Stomach (tissue), 9 donors: Measurements from ENCODE around the gene PHKB. TPM values are rescaled to one million over a fixed set of nuclear protein-coding genes. Genes with fewer than 3 reads are reported as not detected.

Experiments
- DNase-seq, 2 donors: peaks; one replicate each; pipeline versions ENCODE4 v3.0.0 to v3.0.0-alpha.2; 2013 to 2019
- H3K27ac ChIP-seq, 5 donors: fragments of 200-600 bp in 4 of 5; sonication (generic) in 4 of 5; one replicate each; pipeline ENCODE4 v1.5.1; 2013 to 2019; ENCODE audit warnings: mild to moderate bottlenecking in 1 of 5, moderate library complexity in 1 of 5
- H3K27me3 ChIP-seq, 3 donors: fragments of 200-600 bp; sonication (generic); one replicate each; pipeline ENCODE4 v1.5.1; 2017 to 2019; ENCODE audit warnings: mixed run types in 1 of 3
- H3K36me3 ChIP-seq, 4 donors: fragments of 200-600 bp; sonication (generic); 1 replicate in 3 of 4; 2 replicates in 1 of 4; pipeline ENCODE4 v1.5.1; 2016 to 2019
- H3K4me1 ChIP-seq, 4 donors: fragments of 200-600 bp; sonication (generic); one replicate each; pipeline ENCODE4 v1.5.1; 2016 to 2019
- H3K4me3 ChIP-seq, 4 donors: fragments of 200-600 bp; sonication (generic) in 3 of 4; one replicate each; pipeline ENCODE4 v1.5.1; 2016 to 2019; ENCODE audit warnings: mild to moderate bottlenecking in 1 of 4
- H3K9me3 ChIP-seq, 4 donors: fragments of 200-600 bp; sonication (generic); one replicate each; pipeline ENCODE4 v1.5.1; 2016 to 2019
- CTCF ChIP-seq, 7 experiments: fragments of 450-650 bp in 4 of 7; fragments of 200-600 bp in 3 of 7; sonication (generic) in 3 of 7; IDR thresholded peaks; one replicate each; pipeline ENCODE4 v1.5.1; 2016 to 2019; ENCODE audit warnings: antibody characterized with exemption in 7 of 7, control low read depth in 2 of 7, mild to moderate bottlenecking in 1 of 7
- EP300 ChIP-seq: sonication (generic); formaldehyde crosslinking; IDR thresholded peaks from one replicate; pipeline ENCODE4 v1.6.1; 2017; ENCODE audit warnings: antibody characterized with exemption
- POLR2A ChIP-seq, 4 donors: fragments of 450-650 bp; IDR thresholded peaks; one replicate each; pipeline ENCODE4 v1.6.1; 2016; ENCODE audit warnings: antibody characterized with exemption in 4 of 4, control low read depth in 2 of 4, mild to moderate bottlenecking in 1 of 4, moderate library complexity in 1 of 4
- POLR2AphosphoS5 ChIP-seq, 3 donors: sonication (generic); formaldehyde crosslinking; IDR thresholded peaks; one replicate each; pipeline ENCODE4 v1.6.1; 2016; ENCODE audit warnings: antibody characterized with exemption in 3 of 3
- WGBS, 5 donors: extraction: QIAGEN DNeasy Blood & Tissue Kit in 3 of 5; methylation state at CpG; one replicate each; pipeline versions ENCODE4 v1.1.5 to v1.1.7; 2013 to 2018; 5-methylcytosine and 5-hydroxymethylcytosine counted together
- intact Hi-C: fragments of 100-400 bp; cut with DNase I; formaldehyde crosslinking; loops from one replicate; pipeline ENCODE4 v1.15.1; 2023; ENCODE audit warnings: low total_unique reads
- polyA plus RNA-seq, 3 donors: library from polyadenylated mRNA; stranded (reverse); fragments of 200-250 nt; gene quantifications; one replicate each; pipeline ENCODE4 v1.2.3, GENCODE V29; 2013
- total RNA-seq, 5 donors: library from RNA; depleted of rRNA; stranded (reverse); fragments of >200 nt; gene quantifications; one replicate each; pipeline versions ENCODE4 v1.1.0 to v1.2.3, GENCODE V29; 2014 to 2016
- donor health status: healthy with polysubstance abuse.
- donor health status: Bipolar disorder and iron deficiency.
- donor health status: healthy.

Gene PHKB
- total and polyA plus RNA-seq, 8 donors: 17.5 to 163 (median 51.6) TPM

DNA sequence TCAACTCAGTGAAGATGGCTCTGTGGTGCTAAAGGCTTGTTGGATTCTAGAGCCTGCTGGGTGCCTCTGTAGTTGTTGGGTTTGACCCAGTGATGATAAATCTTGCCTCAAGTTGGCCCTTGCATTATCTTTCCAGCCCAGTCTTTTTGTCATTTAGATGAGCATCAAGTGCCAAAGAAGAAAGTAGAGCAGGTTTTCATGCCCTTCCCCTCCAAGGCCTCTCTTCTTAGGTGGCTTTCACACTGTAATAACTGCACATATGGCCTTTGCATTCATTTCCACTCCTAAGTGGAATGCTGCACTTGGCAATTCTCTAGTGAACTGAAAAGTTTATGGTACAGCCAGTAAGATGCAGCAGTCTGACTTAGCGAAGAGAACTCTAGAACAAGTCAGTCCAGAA lies 165.1 kb downstream of the PHKB start:
- WGBS, 5 donors: 94 to 100% (median 100%) methylated on average over 1 of the region's 1 CpG
- Histone ChIP-seq H3K9me3 (peaks cover 0 to 4% (median 0%) of the 10 kb centered on the region in 4 donors), H3K4me3 (no peak overlapping the region), H3K4me1 (peaks cover 0 to 11% (median 3%) of the 10 kb centered on the region in 4 donors), H3K36me3 (peaks cover 0 to 3% (median 0%) of the 10 kb centered on the region in 4 donors), H3K27ac (no peak overlapping the region), H3K27me3 (no peaks in the 10 kb centered on the region)
- intact Hi-C loops: no loop called here
- DNase-seq: no peak
- TF ChIP-seq EP300 (no peak), POLR2A (IDR thresholded peaks at IDR 0.05) (no peak), POLR2AphosphoS5 (IDR thresholded peaks at IDR 0.05) (no peak), CTCF (IDR thresholded peaks at IDR 0.05) (no peak)

DNA sequence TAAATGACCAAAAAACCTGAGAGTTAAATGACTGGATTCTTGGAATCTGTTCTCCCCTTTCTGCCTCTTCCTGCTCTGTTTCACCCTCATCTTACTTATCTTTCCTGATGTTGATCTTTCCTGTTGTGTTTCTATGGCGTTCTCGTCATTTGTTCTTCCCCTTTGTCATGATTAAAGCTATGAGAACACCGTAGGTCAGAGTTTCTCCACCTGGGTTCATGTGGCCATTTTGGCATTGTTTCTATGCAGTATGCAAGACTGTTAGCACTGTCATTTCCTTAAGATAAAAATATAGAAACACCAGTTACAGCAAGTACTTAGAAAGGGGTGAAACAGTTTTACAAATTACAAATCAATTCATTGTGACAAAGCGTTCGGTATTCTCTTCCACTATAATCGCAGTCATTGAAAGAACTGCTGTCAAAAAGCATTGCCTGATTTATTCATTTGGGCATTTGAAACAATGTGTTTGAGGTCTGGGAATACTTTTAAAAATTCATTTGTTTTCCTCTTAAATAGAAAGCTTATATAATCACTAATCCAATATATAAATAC lies 166.0 kb downstream of the PHKB start:
- DNase-seq: peak in 1 of 2 donors; percentile 18
- intact Hi-C loops: no loop called here
- TF ChIP-seq POLR2AphosphoS5 (IDR thresholded peaks at IDR 0.05) (no peak), CTCF (IDR thresholded peaks at IDR 0.05) (no peak), EP300 (no peak), POLR2A (IDR thresholded peaks at IDR 0.05) (no peak)
- H3K4me3 ChIP-seq: no peak overlapping the region
- no peaks in the 10 kb centered on the region for H3K27me3 ChIP-seq
- H3K27ac ChIP-seq: no peak overlapping the region
- H3K4me1 ChIP-seq: peaks cover 0 to 11% (median 3%) of the 10 kb centered on the region in 4 donors
- 57 to 74% (median 65%) methylated on average over 6 of the region's 6 CpGs for WGBS, 5 donors
- H3K36me3 ChIP-seq: peaks cover 0 to 3% (median 0%) of the 10 kb centered on the region in 4 donors
- peaks cover 0 to 4% (median 0%) of the 10 kb centered on the region in 4 donors for H3K9me3 ChIP-seq

DNA sequence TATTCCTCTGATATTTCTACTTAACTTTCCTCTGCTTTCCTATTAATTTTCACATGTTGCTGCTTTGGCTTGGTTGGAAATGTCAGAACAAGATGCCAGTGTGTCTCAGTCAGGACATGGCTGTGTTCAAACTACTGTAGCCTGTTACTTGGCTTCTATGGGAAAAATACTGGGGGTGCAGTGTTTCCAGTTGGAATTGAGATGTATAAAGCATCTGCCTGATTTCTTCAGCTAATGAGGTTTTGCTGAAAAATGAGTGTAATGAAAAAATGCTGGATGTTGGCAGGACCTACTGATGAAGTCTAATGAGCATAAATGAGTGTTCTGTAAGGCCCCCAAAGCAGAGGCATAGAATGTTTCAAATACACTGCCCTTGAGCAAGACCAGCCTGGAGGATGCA lies 166.6 kb downstream of the PHKB start:
- peaks cover 0 to 3% (median 0%) of the 10 kb centered on the region in 4 donors for H3K36me3 ChIP-seq
- TF ChIP-seq EP300: no peak
- no peak for TF ChIP-seq POLR2AphosphoS5 (IDR thresholded peaks at IDR 0.05)
- TF ChIP-seq POLR2A (IDR thresholded peaks at IDR 0.05): no peak
- no peaks in the 10 kb centered on the region for H3K27me3 ChIP-seq
- H3K27ac ChIP-seq: no peak overlapping the region
- H3K9me3 ChIP-seq: peaks cover 0 to 4% (median 0%) of the 10 kb centered on the region in 4 donors
- DNase-seq: peak in 1 of 2 donors; percentile 60
- no peak overlapping the region for H3K4me3 ChIP-seq
- intact Hi-C loops: no loop called here
- peaks cover 0 to 11% (median 3%) of the 10 kb centered on the region in 4 donors for H3K4me1 ChIP-seq

- TF ChIP-seq CTCF (IDR thresholded peaks at IDR 0.05) (no peak), EP300 (no peak), POLR2AphosphoS5 (IDR thresholded peaks at IDR 0.05) (no peak), POLR2A (IDR thresholded peaks at IDR 0.05) (no peak)
- Histone ChIP-seq H3K27ac (no peak overlapping the region), H3K4me1 (peaks cover 0 to 11% (median 3%) of the 10 kb centered on the region in 4 donors), H3K27me3 (no peaks in the 10 kb centered on the region), H3K36me3 (peaks cover 0 to 14% (median 8%) of the 10 kb centered on the region in 4 donors), H3K4me3 (no peak overlapping the region), H3K9me3 (peaks cover 0 to 4% (median 0%) of the 10 kb centered on the region in 4 donors)
- 97 to 99% (median 98%) methylated on average over 5 of the region's 5 CpGs for WGBS, 5 donors
- intact Hi-C loops: no loop called here
- no peak for DNase-seq
Observed at GRCh38 chr16:47631131-47631530, 170.0 kb downstream of the PHKB start.

DNA sequence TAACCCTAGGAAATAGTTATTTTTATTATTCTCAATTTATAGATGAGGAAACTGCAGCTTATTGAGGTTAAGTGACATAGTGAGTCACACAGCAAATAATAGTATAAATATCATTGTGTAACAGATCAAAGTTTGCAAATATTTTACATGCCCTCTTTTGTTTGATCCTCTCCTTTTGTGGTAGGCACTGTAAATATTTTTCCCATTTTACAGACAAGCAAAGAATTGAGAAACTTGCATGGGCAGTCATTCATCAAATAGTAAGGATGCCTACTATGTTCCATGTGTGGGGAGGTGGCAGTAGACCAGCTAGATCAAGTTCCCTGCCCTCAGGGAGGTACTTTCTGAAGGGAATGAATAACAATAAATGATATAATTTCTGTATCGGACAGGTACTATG lies 173.0 kb downstream of the PHKB start:
- intact Hi-C loops: no loop called here
- no peaks in the 10 kb centered on the region for H3K9me3 ChIP-seq
- no peaks in the 10 kb centered on the region for H3K4me1 ChIP-seq
- WGBS, 5 donors: 89 to 100% (median 97%) methylated on average over 1 of the region's 1 CpG
- H3K27ac ChIP-seq: no peak overlapping the region
- H3K36me3 ChIP-seq: peaks cover 0 to 28% (median 21%) of the 10 kb centered on the region in 4 donors
- TF ChIP-seq POLR2AphosphoS5 (IDR thresholded peaks at IDR 0.05) (no peak), CTCF (IDR thresholded peaks at IDR 0.05) (no peak), POLR2A (IDR thresholded peaks at IDR 0.05) (no peak), EP300 (no peak)
- DNase-seq: no peak
- no peaks in the 10 kb centered on the region for H3K27me3 ChIP-seq
- H3K4me3 ChIP-seq: no peak overlapping the region
